WTC11 (cell line): Measurements from ENCODE around the gene LENG1.

Source experiments
- CTCF ChIP-seq: fragments of 200-600 bp; IDR thresholded peaks from 2 replicates; pipeline ENCODE4 v1.8.0; 2022; ENCODE audit warnings: antibody characterized with exemption
- NFE2L1 ChIP-seq: sonication (generic); formaldehyde crosslinking; IDR thresholded peaks from 2 replicates; pipeline ENCODE4 v1.8.1; 2023; ENCODE audit warnings: missing genetic modification reagents
- NR1H2 ChIP-seq: sonication (generic); formaldehyde crosslinking; IDR thresholded peaks from 2 replicates; pipeline ENCODE4 v1.9.0; 2021; ENCODE audit warnings: mild to moderate bottlenecking, moderate library complexity, missing genetic modification reagents
- RELA ChIP-seq: sonication (generic); formaldehyde crosslinking; IDR thresholded peaks from 2 replicates; pipeline ENCODE4 v1.8.1; 2022; ENCODE audit warnings: missing genetic modification reagents, mild to moderate bottlenecking, borderline replicate concordance
- ZBTB21 ChIP-seq: sonication (generic); formaldehyde crosslinking; IDR thresholded peaks from 2 replicates; pipeline ENCODE4 v1.8.1; 2023; ENCODE audit warnings: mild to moderate bottlenecking, missing genetic modification reagents, borderline replicate concordance
- ZNF416 ChIP-seq: fragments of 250-450 bp; sonication (Bioruptor Pico); IDR thresholded peaks from 2 replicates; pipeline ENCODE4 v1.9.0; 2021; ENCODE audit warnings: mild to moderate bottlenecking, inconsistent platforms

- TF ChIP-seq ZNF416, result no peak
- no peak for TF ChIP-seq CTCF
- no peak for TF ChIP-seq NFE2L1 (CRISPR knock-in tag)
- TF ChIP-seq NR1H2 (CRISPR knock-in tag), result no peak
- TF ChIP-seq ZBTB21 (CRISPR knock-in tag), result no peak
- no peak for TF ChIP-seq RELA (CRISPR knock-in tag)
These were observed 37.6 kb upstream of the LENG1 start for GRCh38 chr19:54197121-54197520.
